ENCODE results near the gene SAMD7.

The SAMD7 gene

GRCh38 chr3:169911272-169911671, at the start of gene SAMD7:
Gene SAMD7 (plus strand): TSS chr3:169911572. CDS start chr3:169919499, 7,927 bp downstream.
- Mint-ChIP-seq H3K9me3 (no peaks in the 10 kb centered on the region), H3K27me3 (ENCODE audit: low read depth) (peaks cover 1% of the 10 kb centered on the region), H3K4me1 (ENCODE audit: low read depth) (peaks cover 1% of the 10 kb centered on the region), H3K4me3 (no peak within 1 kb of the TSS), H3K36me3 (ENCODE audit: low read depth) (no peaks in the 10 kb centered on the region), H3K27ac (no peak within 1 kb of the TSS)
- DNase-seq (ENCODE audit: low spot score): no peak

GRCh38 chr3:169861871-169862270, 49.5 kb upstream of the SAMD7 start:
- no peak for DNase-seq (ENCODE audit: low spot score)
- Mint-ChIP-seq H3K4me3 (no peak overlapping the region), H3K36me3 (ENCODE audit: low read depth) (no peaks in the 10 kb centered on the region), H3K27ac (no peak overlapping the region), H3K9me3 (no peaks in the 10 kb centered on the region), H3K4me1 (ENCODE audit: low read depth) (peaks cover 16% of the 10 kb centered on the region), H3K27me3 (ENCODE audit: low read depth) (peaks cover 18% of the 10 kb centered on the region)

GRCh38 chr3:169863458-169863899, 47.9 kb upstream of the SAMD7 start:
- Mint-ChIP-seq H3K4me3 (no peak overlapping the region), H3K36me3 (ENCODE audit: low read depth) (no peaks in the 10 kb centered on the region), H3K27me3 (ENCODE audit: low read depth) (peaks cover 9% of the 10 kb centered on the region), H3K4me1 (ENCODE audit: low read depth) (peaks cover 16% of the 10 kb centered on the region), H3K27ac (no peak overlapping the region), H3K9me3 (no peaks in the 10 kb centered on the region)
- DNase-seq (ENCODE audit: low spot score): peak; percentile 61

- H3K27ac Mint-ChIP-seq: no peak overlapping the region
- no peak for DNase-seq (ENCODE audit: low spot score)
- peaks cover 16% of the 10 kb centered on the region for H3K4me1 Mint-ChIP-seq (ENCODE audit: low read depth)
- no peak overlapping the region for H3K4me3 Mint-ChIP-seq
- H3K36me3 Mint-ChIP-seq (ENCODE audit: low read depth): no peaks in the 10 kb centered on the region
- H3K27me3 Mint-ChIP-seq (ENCODE audit: low read depth): peaks cover 8% of the 10 kb centered on the region
- H3K9me3 Mint-ChIP-seq: no peaks in the 10 kb centered on the region
These were observed 47.1 kb upstream of the SAMD7 start for GRCh38 chr3:169864270-169864669.

- Mint-ChIP-seq H3K9me3 (no peaks in the 10 kb centered on the region), H3K27me3 (ENCODE audit: low read depth) (peaks cover 6% of the 10 kb centered on the region), H3K36me3 (ENCODE audit: low read depth) (no peaks in the 10 kb centered on the region), H3K4me1 (ENCODE audit: low read depth) (peaks cover 23% of the 10 kb centered on the region), H3K27ac (peak overlapping the region; percentile 14), H3K4me3 (no peak overlapping the region)
- no peak for DNase-seq (ENCODE audit: low spot score)
These were observed 46.1 kb upstream of the SAMD7 start for GRCh38 chr3:169865176-169865767.

GRCh38 chr3:169867584-169868210, 43.7 kb upstream of the SAMD7 start:
- Mint-ChIP-seq H3K4me1 (ENCODE audit: low read depth) (peaks cover 37% of the 10 kb centered on the region), H3K36me3 (ENCODE audit: low read depth) (no peaks in the 10 kb centered on the region), H3K9me3 (no peaks in the 10 kb centered on the region), H3K27ac (no peak overlapping the region), H3K27me3 (ENCODE audit: low read depth) (no peaks in the 10 kb centered on the region), H3K4me3 (no peak overlapping the region)
- no peak for DNase-seq (ENCODE audit: low spot score)

GRCh38 chr3:169868369-169868768, 43.0 kb upstream of the SAMD7 start:
- Mint-ChIP-seq H3K4me3 (no peak overlapping the region), H3K4me1 (ENCODE audit: low read depth) (peaks cover 36% of the 10 kb centered on the region), H3K9me3 (no peaks in the 10 kb centered on the region), H3K36me3 (ENCODE audit: low read depth) (no peaks in the 10 kb centered on the region), H3K27ac (no peak overlapping the region), H3K27me3 (ENCODE audit: low read depth) (no peaks in the 10 kb centered on the region)
- DNase-seq (ENCODE audit: low spot score): no peak

- Mint-ChIP-seq H3K4me3 (no peak within 1 kb of the TSS), H3K36me3 (ENCODE audit: low read depth) (no peaks in the 10 kb centered on the region), H3K9me3 (no peaks in the 10 kb centered on the region), H3K27ac (no peak within 1 kb of the TSS), H3K4me1 (ENCODE audit: low read depth) (peaks cover 29% of the 10 kb centered on the region), H3K27me3 (ENCODE audit: low read depth) (peaks cover 8% of the 10 kb centered on the region)
- DNase-seq (ENCODE audit: low spot score): no peak
These were observed 41.7 kb upstream of the SAMD7 start, which contains the start of gene LRRC31 for GRCh38 chr3:169869484-169870220. Gene LRRC31 (minus strand): TSS chr3:169869935. CDS start chr3:169869807, 128 bp downstream.

- peak overlapping the region; percentile 52 for H3K27ac Mint-ChIP-seq
- peak overlapping the region; percentile 51 for H3K4me3 Mint-ChIP-seq
- H3K4me1 Mint-ChIP-seq (ENCODE audit: low read depth): peaks cover 22% of the 10 kb centered on the region
- H3K27me3 Mint-ChIP-seq (ENCODE audit: low read depth): peaks cover 10% of the 10 kb centered on the region
- H3K9me3 Mint-ChIP-seq: no peaks in the 10 kb centered on the region
- no peak for DNase-seq (ENCODE audit: low spot score)
- H3K36me3 Mint-ChIP-seq (ENCODE audit: low read depth): no peaks in the 10 kb centered on the region
These were observed 40.1 kb upstream of the SAMD7 start for GRCh38 chr3:169871129-169871886.

- Mint-ChIP-seq H3K9me3 (no peaks in the 10 kb centered on the region), H3K4me1 (ENCODE audit: low read depth) (peaks cover 3% of the 10 kb centered on the region), H3K27me3 (ENCODE audit: low read depth) (peaks cover 10% of the 10 kb centered on the region), H3K4me3 (no peak overlapping the region), H3K27ac (no peak overlapping the region), H3K36me3 (ENCODE audit: low read depth) (no peaks in the 10 kb centered on the region)
- DNase-seq (ENCODE audit: low spot score): no peak
These were observed 32.3 kb upstream of the SAMD7 start for GRCh38 chr3:169879013-169879557.

- Mint-ChIP-seq H3K4me3 (no peak overlapping the region), H3K36me3 (ENCODE audit: low read depth) (no peaks in the 10 kb centered on the region), H3K27ac (no peak overlapping the region), H3K9me3 (no peaks in the 10 kb centered on the region), H3K4me1 (ENCODE audit: low read depth) (peaks cover 3% of the 10 kb centered on the region), H3K27me3 (ENCODE audit: low read depth) (peaks cover 4% of the 10 kb centered on the region)
- DNase-seq (ENCODE audit: low spot score): no peak
These were observed 31.4 kb upstream of the SAMD7 start for GRCh38 chr3:169879845-169880575.

- H3K9me3 Mint-ChIP-seq: no peaks in the 10 kb centered on the region
- DNase-seq (ENCODE audit: low spot score): no peak
- no peak overlapping the region for H3K4me3 Mint-ChIP-seq
- no peak overlapping the region for H3K27ac Mint-ChIP-seq
- H3K4me1 Mint-ChIP-seq (ENCODE audit: low read depth): peaks cover 3% of the 10 kb centered on the region
- H3K36me3 Mint-ChIP-seq (ENCODE audit: low read depth): no peaks in the 10 kb centered on the region
- H3K27me3 Mint-ChIP-seq (ENCODE audit: low read depth): peaks cover 4% of the 10 kb centered on the region
These were observed 30.7 kb upstream of the SAMD7 start for GRCh38 chr3:169880576-169881250.

GRCh38 chr3:169886671-169887070, 24.7 kb upstream of the SAMD7 start:
- Mint-ChIP-seq H3K4me3 (no peak overlapping the region), H3K27ac (no peak overlapping the region), H3K36me3 (ENCODE audit: low read depth) (no peaks in the 10 kb centered on the region), H3K27me3 (ENCODE audit: low read depth) (peaks cover 3% of the 10 kb centered on the region), H3K4me1 (ENCODE audit: low read depth) (no peaks in the 10 kb centered on the region), H3K9me3 (no peaks in the 10 kb centered on the region)
- no peak for DNase-seq (ENCODE audit: low spot score)

Measured in T-helper 2 cell treated with Interferon-gamma antibody and Interleukin-4, amounts not matched to agents 5 μg/mL and 100 μg/mL, for 36 hours (primary cell).